SW 1271 (cell line): ENCODE data around the gene DCLRE1A.

Experiments used
- DNase-seq, 2 experiments: peaks; one replicate each; lab custom pipeline; 2025; lab: John Stamatoyannopoulos, UW

Gene DCLRE1A

GRCh38 chr10:113788604-113789083 lies 65.2 kb downstream of the DCLRE1A start:
- DNase-seq = no peak
